IMR-90 (cell line): ENCODE results near the gene YARS2. TPM values are rescaled to one million over a fixed set of nuclear protein-coding genes. Genes with fewer than 3 reads are reported as not detected.

Experiments used
- ATAC-seq: fragments of 200-7000 bp; cut with Tn5 transposase; 2 replicates; pipeline ENCODE4 v1.9.1; 2020; ENCODE audit warnings: low read depth, mild to moderate bottlenecking, moderate library complexity
- BruUV-seq: library from RNA; stranded (reverse); fragments of 400-500 nt; replicated peaks from 2 replicates; lab custom pipeline; 2021; lab: Mats Ljungman, UMichigan
- CTCF ChIA-PET: fragments of 300-600 bp; formaldehyde crosslinking; extraction: SDS; loops from one replicate; lab custom pipeline; 2021; ENCODE audit warnings: antibody characterized with exemption; lab: Yijun Ruan, JAX
- POLR2A ChIA-PET: fragments of 300-600 bp; sonication (Branson Sonifier 250); formaldehyde crosslinking; loops from one replicate; lab custom pipeline; 2022; ENCODE audit warnings: antibody characterized with exemption; ENCODE audit not compliant: unreplicated experiment; lab: Charles Lee
- DNase-seq: peaks from one replicate; pipeline ENCODE4 v3.0.0; 2013
- H2AFZ ChIP-seq: replicated peaks from 2 replicates; pipeline ENCODE3; 2013; ENCODE audit warnings: low read length, mild to moderate bottlenecking; ENCODE audit not compliant: poor library complexity
- H2AK5ac ChIP-seq: 2 replicates; pipeline ENCODE4 v1.6.1; 2013; ENCODE audit warnings: low read depth, low read length, inconsistent platforms
- H2AK9ac ChIP-seq: replicated peaks from 2 replicates; pipeline ENCODE3; 2013; ENCODE audit warnings: mild to moderate bottlenecking, low read depth, low read length, moderate library complexity; ENCODE audit not compliant: poor library complexity
- H2BK120ac ChIP-seq: 2 replicates; pipeline ENCODE4 v1.6.1; 2013; ENCODE audit warnings: low read depth, low read length, inconsistent platforms
- H2BK15ac ChIP-seq: 3 replicates; pipeline ENCODE4 v1.6.1; 2013; ENCODE audit warnings: low read depth, low read length, inconsistent platforms
- H2BK20ac ChIP-seq: 2 replicates; pipeline ENCODE4 v1.6.1; 2013; ENCODE audit warnings: low read depth, mild to moderate bottlenecking, inconsistent platforms, low read length, moderate library complexity
- H2BK5ac ChIP-seq: 2 replicates; pipeline ENCODE4 v1.6.1; 2013; ENCODE audit warnings: mild to moderate bottlenecking, low read depth, low read length, inconsistent platforms; ENCODE audit not compliant: poor library complexity, severe bottlenecking
- H3K14ac ChIP-seq: replicated peaks from 2 replicates; pipeline ENCODE4 v1.6.1; 2013; ENCODE audit warnings: low read depth, low read length, inconsistent platforms
- H3K18ac ChIP-seq: 2 replicates; pipeline ENCODE4 v1.6.1; 2013; ENCODE audit warnings: low read depth, low read length, control low read depth
- H3K23ac ChIP-seq: 2 replicates; pipeline ENCODE4 v1.6.1; 2013; ENCODE audit warnings: low read depth, low read length, inconsistent platforms
- H3K27ac ChIP-seq: 2 replicates; pipeline ENCODE4 v1.5.1; 2013; ENCODE audit warnings: mild to moderate bottlenecking, control low read depth, low read length; ENCODE audit not compliant: insufficient read depth
- H3K27me3 ChIP-seq: 2 replicates; pipeline ENCODE4 v1.6.1; 2013; ENCODE audit warnings: low read length; ENCODE audit not compliant: control insufficient read depth, insufficient read depth
- H3K36me3 ChIP-seq: 2 replicates; pipeline ENCODE4 v1.6.1; 2013; ENCODE audit warnings: low read length, mixed read lengths; ENCODE audit not compliant: control insufficient read depth, insufficient read depth
- H3K4ac ChIP-seq: 2 replicates; pipeline ENCODE4 v1.6.1; 2013; ENCODE audit warnings: low read depth, low read length, inconsistent platforms
- H3K4me1 ChIP-seq: 2 replicates; pipeline ENCODE4 v1.6.1; 2013; ENCODE audit warnings: low read length, mixed read lengths; ENCODE audit not compliant: control insufficient read depth, insufficient read depth
- H3K4me2 ChIP-seq: 2 replicates; pipeline ENCODE4 v1.6.1; 2013; ENCODE audit warnings: low read depth, mild to moderate bottlenecking, control low read depth, low read length, moderate library complexity
- H3K4me3 ChIP-seq: 2 replicates; pipeline ENCODE4 v1.5.1; 2013; ENCODE audit warnings: low read depth, mild to moderate bottlenecking, control low read depth, low read length, moderate library complexity; ENCODE audit not compliant: insufficient read depth
- H3K56ac ChIP-seq: 2 replicates; pipeline ENCODE4 v1.6.1; 2013; ENCODE audit warnings: low read length, inconsistent platforms; ENCODE audit not compliant: insufficient read depth; ENCODE audit errors: extremely low read depth
- H3K79me1 ChIP-seq, 2 experiments: 2 replicates each; pipeline ENCODE4 v1.6.1; 2013; ENCODE audit warnings: low read length in 2 of 2, inconsistent platforms in 1 of 2, low read depth in 1 of 2
- H3K9ac ChIP-seq: 2 replicates; pipeline ENCODE4 v1.6.1; 2013; ENCODE audit warnings: low read depth, low read length, control low read depth
- H3K9me1 ChIP-seq: 2 replicates; pipeline ENCODE4 v1.6.1; 2013; ENCODE audit warnings: low read length, inconsistent platforms; ENCODE audit not compliant: insufficient read depth
- H3K9me3 ChIP-seq: 2 replicates; pipeline ENCODE4 v1.6.1; 2013; ENCODE audit warnings: low read length; ENCODE audit not compliant: control insufficient read depth, insufficient read depth
- H4K20me1 ChIP-seq: 2 replicates; pipeline ENCODE4 v1.6.1; 2013; ENCODE audit warnings: low read length, inconsistent platforms; ENCODE audit not compliant: insufficient read depth
- H4K5ac ChIP-seq: 2 replicates; pipeline ENCODE4 v1.6.1; 2013; ENCODE audit warnings: mild to moderate bottlenecking, low read depth, low read length, control low read depth
- H4K8ac ChIP-seq, 2 experiments: 2 replicates each; pipeline ENCODE4 v1.6.1; 2013; ENCODE audit warnings: low read depth in 2 of 2, low read length in 2 of 2, control low read depth in 1 of 2, inconsistent platforms in 1 of 2
- H4K91ac ChIP-seq: 2 replicates; pipeline ENCODE4 v1.6.1; 2013; ENCODE audit warnings: low read depth, low read length, inconsistent platforms; ENCODE audit not compliant: insufficient read depth
- BHLHE40 ChIP-seq: fragments of 150-350 bp; IDR thresholded peaks from 2 replicates; pipeline ENCODE4 v1.6.1; 2016; ENCODE audit warnings: mild to moderate bottlenecking, low read depth, low read length
- CEBPB ChIP-seq: IDR thresholded peaks from 2 replicates; pipeline ENCODE4 v1.6.1; 2012; ENCODE audit warnings: low read depth, low read length, improper control_type of control experiment
- CHD1 ChIP-seq: IDR thresholded peaks from 2 replicates; pipeline ENCODE4 v1.6.1; 2012; ENCODE audit warnings: low read depth, low read length, improper control_type of control experiment
- FOS ChIP-seq: fragments of 150-350 bp; IDR thresholded peaks from 2 replicates; pipeline ENCODE4 v1.6.1; 2016; ENCODE audit warnings: low read depth, low read length
- MAFK ChIP-seq: IDR thresholded peaks from 2 replicates; pipeline ENCODE4 v1.6.1; 2012; ENCODE audit warnings: low read depth, low read length, improper control_type of control experiment
- MXI1 ChIP-seq: IDR thresholded peaks from 2 replicates; pipeline ENCODE4 v1.6.1; 2012; ENCODE audit warnings: low read depth, mild to moderate bottlenecking, low read length, moderate library complexity, borderline replicate concordance
- NFE2L2 ChIP-seq: fragments of 150-350 bp; IDR thresholded peaks from 2 replicates; pipeline ENCODE4 v1.6.1; 2016; ENCODE audit warnings: low read depth, mild to moderate bottlenecking, low read length
- POLR2A ChIP-seq: IDR thresholded peaks from 2 replicates; pipeline ENCODE4 v1.6.1; 2012; ENCODE audit warnings: mild to moderate bottlenecking, low read depth, low read length
- RAD21 ChIP-seq: IDR thresholded peaks from 2 replicates; pipeline ENCODE4 v1.6.1; 2012; ENCODE audit warnings: low read length, improper control_type of control experiment
- RCOR1 ChIP-seq: IDR thresholded peaks from 2 replicates; pipeline ENCODE4 v1.6.1; 2012; ENCODE audit warnings: mild to moderate bottlenecking, low read length, improper control_type of control experiment; ENCODE audit not compliant: insufficient replicate concordance
- RFX5 ChIP-seq: IDR thresholded peaks from 2 replicates; pipeline ENCODE4 v1.8.0; 2012; ENCODE audit warnings: low read depth, mild to moderate bottlenecking, low read length, moderate library complexity
- SMC3 ChIP-seq: fragments of 150-350 bp; IDR thresholded peaks from 2 replicates; pipeline ENCODE4 v1.6.1; 2016; ENCODE audit warnings: low read depth, mild to moderate bottlenecking, antibody characterized with exemption, low read length, moderate library complexity
- WGBS, 2 experiments: methylation state at CpG; one replicate each; pipeline versions ENCODE4 v1.1.5 to v1.1.7; 2013; ENCODE audit warnings: missing lambda C conversion rate in 2 of 2; ENCODE audit not compliant: insufficient read length in 1 of 2; ENCODE audit errors: extremely low coverage in 2 of 2; 5-methylcytosine and 5-hydroxymethylcytosine counted together
- dilution Hi-C: fragments of 300-500 bp; cut with HindIII; formaldehyde crosslinking; loops from one replicate; pipeline ENCODE4 v1.14.3; 2018; ENCODE audit warnings: low sequenced_read_pairs; ENCODE audit not compliant: unreplicated experiment
- in situ Hi-C: fragments of 300-500 bp; cut with MboI; formaldehyde crosslinking; loops from 3 replicates; pipeline ENCODE4 v1.14.3; 2019; ENCODE audit warnings: low sequenced_read_pairs, inconsistent platforms, mixed read lengths
- intact Hi-C: fragments of 100-400 bp; cut with micrococcal nuclease; formaldehyde crosslinking; loops from 2 replicates; pipeline ENCODE4 v1.10.0; 2022
- polyA plus RNA-seq, 3 experiments: library from polyadenylated mRNA; depleted of rRNA; stranded (reverse); fragments of >200 nt; gene quantifications; 2 replicates each; pipeline ENCODE4 v1.2.3, GENCODE V29; 2012; ENCODE audit warnings: low replicate concordance in 1 of 3
- total RNA-seq: library from RNA; depleted of rRNA; stranded (reverse); fragments of >200 nt; gene quantifications from 2 replicates; pipeline ENCODE4 v1.2.3, GENCODE V29; 2012
- TF ChIP-seq, protein P1 (sequence below): fragments of 150-350 bp; IDR thresholded peaks from 2 replicates; pipeline ENCODE4 v1.6.1; 2016; ENCODE audit warnings: low read depth, mild to moderate bottlenecking, low read length, moderate library complexity, borderline replicate concordance
- TF ChIP-seq, protein P2 (sequence below): fragments of 150-350 bp; IDR thresholded peaks from 2 replicates; pipeline ENCODE4 v1.6.1; 2017; ENCODE audit warnings: mild to moderate bottlenecking, antibody characterized with exemption, low read length, low read depth

Gene YARS2
- total and polyA plus RNA-seq, 2 of the 4 experiments (the other 2 are of a cell fraction), result 15.3 to 26.9 TPM

DNA sequence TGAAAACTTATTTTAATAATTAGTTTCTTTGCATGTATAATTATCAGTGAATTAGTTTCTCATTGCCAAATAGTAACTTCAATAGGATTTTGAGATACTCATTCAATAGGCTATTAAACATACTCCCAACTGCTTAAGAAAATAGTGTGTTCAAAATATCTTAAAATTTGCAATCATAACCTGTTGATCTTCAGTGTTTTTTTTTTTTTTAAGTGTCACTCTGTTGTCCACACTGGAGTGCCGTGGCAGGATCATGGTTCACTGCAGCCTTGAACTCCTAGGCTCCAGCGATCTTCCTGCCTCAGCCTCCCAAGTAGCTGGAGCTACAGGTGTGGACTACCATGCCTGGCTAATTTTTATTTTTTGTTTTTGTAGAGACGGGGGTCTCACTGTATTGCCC, 1.5 kb upstream of the YARS2 start:
- Histone ChIP-seq H3K4me3 (no peak overlapping the region), H2AK5ac (no peak overlapping the region), H2BK120ac (no peak overlapping the region), H2BK5ac (no peak overlapping the region), H4K8ac (no peak overlapping the region), H2AFZ (no peak overlapping the region), H3K23ac (no peak overlapping the region), H3K27me3 (no peaks in the 10 kb centered on the region; the same call in 1 of the 2 replicates), H2BK15ac (no peak overlapping the region), H3K14ac (no peak overlapping the region), H4K91ac (no peak overlapping the region), H3K36me3 (peaks cover 4% of the 10 kb centered on the region; the same call in 1 of the 2 replicates), H3K18ac (no peak overlapping the region), H3K56ac (no peak overlapping the region), H2BK20ac (no peak overlapping the region), H3K4me1 (peaks cover 5% of the 10 kb centered on the region; the same call in 1 of the 2 replicates), H3K4me2 (no peak overlapping the region), H3K27ac (no peak overlapping the region), H2AK9ac (no peak overlapping the region), H3K9me1 (no peaks in the 10 kb centered on the region), H3K9ac (no peak overlapping the region), H4K5ac (no peak overlapping the region), H3K79me1 (peaks cover 8 to 17% of the 10 kb centered on the region in 2 experiments), H4K20me1 (no peaks in the 10 kb centered on the region; the same call in 1 of the 2 replicates), H3K9me3 (no peaks in the 10 kb centered on the region), H3K4ac (no peak overlapping the region)
- ChIA-PET CTCF (interaction anchor here (0.6 to 1.1 kb wide), 2 partner anchors 1263 to 1486 kb away, joined by 3 read pairs; no protein-coding TSS in a partner anchor), POLR2A (no interaction called here)
- WGBS, 2 experiments, result no CpG with 5 or more reads among the region's 3 CpGs
- DNase-seq (no peak), ATAC-seq (no peak)
- BruUV-seq, result no TSS peak
- TF ChIP-seq CHD1 (no peak), MXI1 (no peak), POLR2A (no peak), RFX5 (no peak), RAD21 (no peak), BHLHE40 (no peak), CEBPB (no peak), NFE2L2 (no peak), RCOR1 (no peak), MAFK (no peak), SMC3 (no peak), FOS (no peak)
- TF ChIP-seq, protein P1, sequence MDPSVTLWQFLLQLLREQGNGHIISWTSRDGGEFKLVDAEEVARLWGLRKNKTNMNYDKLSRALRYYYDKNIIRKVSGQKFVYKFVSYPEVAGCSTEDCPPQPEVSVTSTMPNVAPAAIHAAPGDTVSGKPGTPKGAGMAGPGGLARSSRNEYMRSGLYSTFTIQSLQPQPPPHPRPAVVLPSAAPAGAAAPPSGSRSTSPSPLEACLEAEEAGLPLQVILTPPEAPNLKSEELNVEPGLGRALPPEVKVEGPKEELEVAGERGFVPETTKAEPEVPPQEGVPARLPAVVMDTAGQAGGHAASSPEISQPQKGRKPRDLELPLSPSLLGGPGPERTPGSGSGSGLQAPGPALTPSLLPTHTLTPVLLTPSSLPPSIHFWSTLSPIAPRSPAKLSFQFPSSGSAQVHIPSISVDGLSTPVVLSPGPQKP, result no peak
- TF ChIP-seq, protein P2, sequence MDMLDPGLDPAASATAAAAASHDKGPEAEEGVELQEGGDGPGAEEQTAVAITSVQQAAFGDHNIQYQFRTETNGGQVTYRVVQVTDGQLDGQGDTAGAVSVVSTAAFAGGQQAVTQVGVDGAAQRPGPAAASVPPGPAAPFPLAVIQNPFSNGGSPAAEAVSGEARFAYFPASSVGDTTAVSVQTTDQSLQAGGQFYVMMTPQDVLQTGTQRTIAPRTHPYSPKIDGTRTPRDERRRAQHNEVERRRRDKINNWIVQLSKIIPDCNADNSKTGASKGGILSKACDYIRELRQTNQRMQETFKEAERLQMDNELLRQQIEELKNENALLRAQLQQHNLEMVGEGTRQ, result no peak
- in situ Hi-C loops (loop anchor here (5.0 kb wide), 1 partner anchor 1265 kb away; the partner anchor contains the start of gene ALG10), dilution Hi-C loops (no loop called here), intact Hi-C loops (loop anchor here (10.0 kb wide), 1 partner anchor 1102 kb away; the partner anchor contains the start of gene ETFBKMT)
